CD14-positive monocyte (primary cell): ENCODE measurements around the gene IFNA1. TPM values are rescaled to one million over a fixed set of nuclear protein-coding genes. Genes with fewer than 3 reads are reported as not detected.

Experiments used
- DNase-seq, 3 donors: peaks; one replicate each; pipeline ENCODE4 v3.0.0-alpha.2; 2011 to 2022
- H2AFZ ChIP-seq: 2 replicates; pipeline ENCODE4 v1.6.0; 2012; ENCODE audit warnings: mild to moderate bottlenecking, low read depth, low read length, inconsistent platforms; ENCODE audit not compliant: insufficient read depth, poor library complexity, severe bottlenecking
- H3K27ac ChIP-seq, 2 donors: 1 replicate in 1 of 2; 2 replicates in 1 of 2; pipeline ENCODE4 v1.5.1; 2012 to 2013; ENCODE audit warnings: low read length in 2 of 2, control low read depth in 1 of 2, inconsistent platforms in 1 of 2, low read depth in 1 of 2, mild to moderate bottlenecking in 1 of 2
- H3K27me3 ChIP-seq, 2 donors: one replicate each; pipeline versions ENCODE4 v1.6.0 to v1.6.1; 2011 to 2013; ENCODE audit warnings: low read length in 2 of 2; ENCODE audit not compliant: control insufficient read depth in 2 of 2, insufficient read depth in 2 of 2
- H3K36me3 ChIP-seq, 2 donors: replicated peaks in 1 of 2; 1 replicate in 1 of 2; 2 replicates in 1 of 2; pipeline versions ENCODE4 v1.5.1 to v1.6.1; 2012 to 2013; ENCODE audit warnings: low read length in 2 of 2, control low read depth in 1 of 2, inconsistent platforms in 1 of 2, mild to moderate bottlenecking in 1 of 2; ENCODE audit not compliant: insufficient read depth in 2 of 2, control insufficient read depth in 1 of 2
- H3K4me1 ChIP-seq, 2 donors: 1 replicate in 1 of 2; 2 replicates in 1 of 2; pipeline versions ENCODE4 v1.5.1 to v1.6.1; 2012 to 2013; ENCODE audit warnings: low read length in 2 of 2, control low read depth in 1 of 2, inconsistent platforms in 1 of 2, mild to moderate bottlenecking in 1 of 2, moderate library complexity in 1 of 2; ENCODE audit not compliant: insufficient read depth in 2 of 2, control insufficient read depth in 1 of 2
- H3K4me2 ChIP-seq: replicated peaks from 2 replicates; pipeline ENCODE3; 2012; ENCODE audit warnings: low read length, moderate library complexity, mild to moderate bottlenecking; ENCODE audit not compliant: poor library complexity, severe bottlenecking; ENCODE audit errors: extremely low read depth
- H3K4me3 ChIP-seq, 3 experiments: fragments of 200-600 bp in 1 of 3; sonication (generic) in 1 of 3; replicated peaks in 1 of 3; 1 replicate in 2 of 3; 2 replicates in 1 of 3; pipeline ENCODE4 v1.5.1; 2011 to 2013; ENCODE audit warnings: low read length in 3 of 3, mild to moderate bottlenecking in 3 of 3, control low read depth in 2 of 3, low read depth in 2 of 3, inconsistent platforms in 1 of 3, moderate library complexity in 1 of 3
- H3K79me2 ChIP-seq: 2 replicates; pipeline ENCODE4 v1.6.0; 2012; ENCODE audit warnings: mild to moderate bottlenecking, control low read depth, inconsistent platforms, low read length, moderate library complexity; ENCODE audit not compliant: insufficient read depth
- H3K9ac ChIP-seq: 2 replicates; pipeline ENCODE4 v1.6.0; 2017; ENCODE audit warnings: low read length, mild to moderate bottlenecking; ENCODE audit not compliant: insufficient read depth, poor library complexity, severe bottlenecking
- H3K9me3 ChIP-seq, 2 donors: replicated peaks in 1 of 2; 1 replicate in 1 of 2; 2 replicates in 1 of 2; pipeline versions ENCODE4 v1.5.1 to v1.6.1; 2012 to 2013; ENCODE audit warnings: low read length in 2 of 2, control low read depth in 1 of 2; ENCODE audit not compliant: control insufficient read depth in 1 of 2, insufficient read depth in 1 of 2
- H4K20me1 ChIP-seq: 2 replicates; pipeline ENCODE4 v1.6.0; 2012; ENCODE audit warnings: mild to moderate bottlenecking, low read length, control low read depth, moderate library complexity; ENCODE audit not compliant: insufficient read depth
- H3K27ac Mint-ChIP-seq, 7 donors: one replicate each; pipeline ENCODE4 v1.8.0; 2020; ENCODE audit warnings: mild to moderate bottlenecking in 7 of 7, mixed read lengths in 7 of 7, moderate library complexity in 6 of 7, inconsistent platforms in 2 of 7
- H3K27me3 Mint-ChIP-seq, 3 donors: one replicate each; pipeline ENCODE4 v1.8.0; 2021 to 2022; ENCODE audit warnings: low read depth in 3 of 3, mild to moderate bottlenecking in 3 of 3, mixed read lengths in 3 of 3, moderate library complexity in 3 of 3, inconsistent platforms in 1 of 3
- H3K36me3 Mint-ChIP-seq, 2 donors: one replicate each; pipeline ENCODE4 v1.8.0; 2020; ENCODE audit warnings: mixed read lengths in 2 of 2, inconsistent platforms in 1 of 2, mild to moderate bottlenecking in 1 of 2
- H3K4me1 Mint-ChIP-seq: one replicate; pipeline ENCODE4 v1.8.0; 2020; ENCODE audit warnings: mild to moderate bottlenecking, mixed read lengths
- H3K4me3 Mint-ChIP-seq, 2 donors: one replicate each; pipeline ENCODE4 v1.8.0; 2020; ENCODE audit warnings: mild to moderate bottlenecking in 2 of 2, mixed read lengths in 2 of 2, moderate library complexity in 1 of 2
- H3K9me3 Mint-ChIP-seq, 7 donors: one replicate each; pipeline ENCODE4 v1.8.0; 2020 to 2022; ENCODE audit warnings: mixed read lengths in 7 of 7, mild to moderate bottlenecking in 6 of 7, moderate library complexity in 6 of 7, inconsistent platforms in 2 of 7
- CTCF ChIP-seq: fragments of 200-600 bp; IDR thresholded peaks from one replicate; pipeline ENCODE4 v1.8.0; 2022; ENCODE audit warnings: antibody characterized with exemption, mild to moderate bottlenecking
- WGBS: methylation state at CpG from one replicate; pipeline ENCODE4 v1.1.5; 2013; ENCODE audit warnings: missing lambda C conversion rate; ENCODE audit not compliant: insufficient coverage; 5-methylcytosine and 5-hydroxymethylcytosine counted together
- intact Hi-C, 2 donors: fragments of 100-400 bp; cut with micrococcal nuclease; formaldehyde crosslinking; loops; one replicate each; pipeline versions ENCODE4 v1.15.0 to v1.15.1; 2023
- polyA plus RNA-seq, 3 donors: library from polyadenylated mRNA; depleted of rRNA in 1 of 3; unstranded in 2 of 3; stranded (reverse) in 1 of 3; fragments of 300-500 nt in 2 of 3; fragments of >200 nt in 1 of 3; fragmentation: Illumina TruSeq in 2 of 3; gene quantifications; 1 replicate in 2 of 3; 2 replicates in 1 of 3; pipeline ENCODE4 v1.2.3, GENCODE V29; 2012 to 2021

The IFNA1 gene
- polyA plus RNA-seq, 3 donors, result not detected

- peaks cover 20% of the 10 kb centered on the region for H3K4me1 Mint-ChIP-seq
- no peaks in the 10 kb centered on the region for H3K9me3 Mint-ChIP-seq
- 50% methylated on average over 2 of the region's 5 CpGs for WGBS
- H3K27ac Mint-ChIP-seq, result no peak overlapping the region
- peaks cover 1 to 3% (median 2%) of the 10 kb centered on the region in 3 donors for H3K27me3 Mint-ChIP-seq
- no peak overlapping the region for H2AFZ ChIP-seq
- intact Hi-C loops, result no loop called here
- no peaks in the 10 kb centered on the region for H3K27me3 ChIP-seq
- DNase-seq, result no peak
- TF ChIP-seq CTCF, result peak; percentile 19
- H4K20me1 ChIP-seq, result no peaks in the 10 kb centered on the region
- H3K36me3 Mint-ChIP-seq, result no peaks in the 10 kb centered on the region
- peaks cover 0 to 6% of the 10 kb centered on the region in 2 donors for H3K4me1 ChIP-seq
- H3K27ac ChIP-seq, result no peak overlapping the region
- no peaks in the 10 kb centered on the region for H3K79me2 ChIP-seq
- no peaks in the 10 kb centered on the region for H3K9me3 ChIP-seq
- no peak overlapping the region for H3K9ac ChIP-seq
- H3K4me3 ChIP-seq, result no peak overlapping the region
- H3K4me3 Mint-ChIP-seq, result no peak overlapping the region
- H3K4me2 ChIP-seq, result no peak overlapping the region
- H3K36me3 ChIP-seq, result no peaks in the 10 kb centered on the region
Observed at GRCh38 chr9:21413624-21414023, 26.6 kb upstream of the IFNA1 start.

- H4K20me1 ChIP-seq, result no peaks in the 10 kb centered on the region
- H3K9ac ChIP-seq, result no peak overlapping the region
- no peaks in the 10 kb centered on the region for H3K79me2 ChIP-seq
- no peaks in the 10 kb centered on the region for H3K36me3 ChIP-seq
- H3K27ac Mint-ChIP-seq, result no peak overlapping the region
- no peaks in the 10 kb centered on the region for H3K9me3 Mint-ChIP-seq
- no peak for DNase-seq
- H2AFZ ChIP-seq, result no peak overlapping the region
- no peaks in the 10 kb centered on the region for H3K27me3 ChIP-seq
- H3K4me1 ChIP-seq, result peaks cover 0 to 6% of the 10 kb centered on the region in 2 donors
- H3K4me2 ChIP-seq, result no peak overlapping the region
- H3K4me3 Mint-ChIP-seq, result no peak overlapping the region
- no peak overlapping the region for H3K4me3 ChIP-seq
- no peaks in the 10 kb centered on the region for H3K9me3 ChIP-seq
- H3K4me1 Mint-ChIP-seq, result peaks cover 14% of the 10 kb centered on the region
- TF ChIP-seq CTCF, result no peak
- peaks cover 1 to 4% (median 2%) of the 10 kb centered on the region in 3 donors for H3K27me3 Mint-ChIP-seq
- WGBS, result no CpG with 5 or more reads among the region's 2 CpGs
- H3K36me3 Mint-ChIP-seq, result no peaks in the 10 kb centered on the region
- H3K27ac ChIP-seq, result no peak overlapping the region
- intact Hi-C loops, result no loop called here
Observed at GRCh38 chr9:21414220-21414940, 25.9 kb upstream of the IFNA1 start.
